Type B pancreatic cell (in vitro differentiated cells): ENCODE measurements around the gene FILIP1L. TPM values are rescaled to one million over a fixed set of nuclear protein-coding genes. Genes with fewer than 3 reads are reported as not detected.

Source experiments
- DNase-seq: peaks from one replicate; pipeline ENCODE4 v3.0.0; 2021; ENCODE audit warnings: mixed read lengths; ENCODE audit not compliant: unreplicated experiment; ENCODE audit errors: extremely low spot score
- H3K27ac Mint-ChIP-seq: 2 replicates; pipeline ENCODE4 v1.8.0; 2021; ENCODE audit warnings: mild to moderate bottlenecking, mixed read lengths
- H3K27me3 Mint-ChIP-seq: 2 replicates; pipeline ENCODE4 v1.8.0; 2021; ENCODE audit warnings: mixed read lengths
- H3K36me3 Mint-ChIP-seq: 2 replicates; pipeline ENCODE4 v1.8.0; 2021; ENCODE audit warnings: mixed read lengths
- H3K4me1 Mint-ChIP-seq: one replicate; pipeline ENCODE4 v1.8.0; 2021; ENCODE audit warnings: mixed read lengths; ENCODE audit not compliant: unreplicated experiment
- H3K4me3 Mint-ChIP-seq: 2 replicates; pipeline ENCODE4 v1.8.0; 2021; ENCODE audit warnings: mild to moderate bottlenecking, mixed read lengths
- H3K9me3 Mint-ChIP-seq: 2 replicates; pipeline ENCODE4 v1.8.0; 2021; ENCODE audit warnings: mixed read lengths
- total RNA-seq: library from RNA; stranded (reverse); gene quantifications from 2 replicates; pipeline ENCODE4 v1.2.1, GENCODE V29; 2021; ENCODE audit warnings: low replicate concordance
- TF ChIP-seq, protein P1 (sequence below): fragments of 200-600 bp; sonication (generic); conservative IDR thresholded peaks from 2 replicates; pipeline ENCODE4 v1.5.0; 2021; ENCODE audit warnings: antibody characterized with exemption, mild to moderate bottlenecking

The FILIP1L gene
- total RNA-seq, 1 donor from 2014 or later = 30.6 TPM

DNA sequence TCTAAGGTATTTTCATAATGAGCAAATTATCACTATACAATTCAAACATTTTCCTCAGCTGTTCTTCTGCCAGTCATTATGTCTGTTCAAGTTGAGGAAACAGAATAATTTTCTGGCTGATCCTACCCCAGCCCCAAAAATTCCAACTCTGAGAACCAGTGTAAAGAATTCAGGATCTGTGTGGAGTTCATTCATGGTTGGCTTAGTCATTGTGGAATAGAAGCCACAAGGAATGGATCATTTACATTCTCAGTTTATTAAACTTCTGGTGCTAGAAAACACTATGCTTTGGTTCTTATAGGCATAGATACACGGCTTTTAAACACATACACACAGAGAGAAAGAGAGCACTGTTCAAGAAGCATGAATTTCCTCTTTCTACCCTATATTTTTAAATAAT lies 162.0 kb downstream of the FILIP1L start:
- TF ChIP-seq, protein P1, sequence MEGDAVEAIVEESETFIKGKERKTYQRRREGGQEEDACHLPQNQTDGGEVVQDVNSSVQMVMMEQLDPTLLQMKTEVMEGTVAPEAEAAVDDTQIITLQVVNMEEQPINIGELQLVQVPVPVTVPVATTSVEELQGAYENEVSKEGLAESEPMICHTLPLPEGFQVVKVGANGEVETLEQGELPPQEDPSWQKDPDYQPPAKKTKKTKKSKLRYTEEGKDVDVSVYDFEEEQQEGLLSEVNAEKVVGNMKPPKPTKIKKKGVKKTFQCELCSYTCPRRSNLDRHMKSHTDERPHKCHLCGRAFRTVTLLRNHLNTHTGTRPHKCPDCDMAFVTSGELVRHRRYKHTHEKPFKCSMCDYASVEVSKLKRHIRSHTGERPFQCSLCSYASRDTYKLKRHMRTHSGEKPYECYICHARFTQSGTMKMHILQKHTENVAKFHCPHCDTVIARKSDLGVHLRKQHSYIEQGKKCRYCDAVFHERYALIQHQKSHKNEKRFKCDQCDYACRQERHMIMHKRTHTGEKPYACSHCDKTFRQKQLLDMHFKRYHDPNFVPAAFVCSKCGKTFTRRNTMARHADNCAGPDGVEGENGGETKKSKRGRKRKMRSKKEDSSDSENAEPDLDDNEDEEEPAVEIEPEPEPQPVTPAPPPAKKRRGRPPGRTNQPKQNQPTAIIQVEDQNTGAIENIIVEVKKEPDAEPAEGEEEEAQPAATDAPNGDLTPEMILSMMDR = no peak
- no peak overlapping the region for H3K27ac Mint-ChIP-seq
- no peaks in the 10 kb centered on the region for H3K9me3 Mint-ChIP-seq
- no peaks in the 10 kb centered on the region for H3K36me3 Mint-ChIP-seq
- no peak for DNase-seq
- peaks cover 19% of the 10 kb centered on the region for H3K4me1 Mint-ChIP-seq
- H3K27me3 Mint-ChIP-seq = no peaks in the 10 kb centered on the region
- no peak overlapping the region for H3K4me3 Mint-ChIP-seq

- Mint-ChIP-seq H3K4me3 (no peak overlapping the region), H3K27ac (no peak overlapping the region), H3K9me3 (no peaks in the 10 kb centered on the region), H3K27me3 (no peaks in the 10 kb centered on the region), H3K4me1 (peaks cover 13% of the 10 kb centered on the region), H3K36me3 (no peaks in the 10 kb centered on the region)
- TF ChIP-seq, protein P1 = no peak
- no peak for DNase-seq
These were observed 162.6 kb downstream of the FILIP1L start for GRCh38 chr3:99951701-99952100.

DNA sequence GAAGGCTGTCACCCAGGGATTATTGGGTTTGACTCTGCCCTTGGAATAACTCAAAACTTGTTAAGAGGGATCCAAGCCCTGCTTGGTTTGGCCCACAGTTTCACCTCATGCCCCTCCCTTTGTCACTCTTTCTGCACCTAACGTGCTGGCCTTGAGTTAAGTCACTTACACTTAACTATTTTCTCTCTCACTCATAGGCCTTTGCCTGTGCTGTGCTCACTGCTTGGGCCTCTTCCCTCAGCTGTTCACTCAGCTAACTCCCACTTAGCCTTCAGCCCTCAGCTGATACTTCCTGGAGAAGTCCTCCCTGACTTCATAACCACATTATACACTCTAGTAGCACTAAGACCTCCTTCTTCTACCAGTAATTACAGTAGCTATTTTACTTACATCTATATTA lies 163.4 kb downstream of the FILIP1L start:
- H3K36me3 Mint-ChIP-seq = no peaks in the 10 kb centered on the region
- no peak overlapping the region for H3K4me3 Mint-ChIP-seq
- H3K4me1 Mint-ChIP-seq = peaks cover 14% of the 10 kb centered on the region
- no peak overlapping the region for H3K27ac Mint-ChIP-seq
- H3K27me3 Mint-ChIP-seq = no peaks in the 10 kb centered on the region
- DNase-seq = no peak
- TF ChIP-seq, protein P1 = no peak
- H3K9me3 Mint-ChIP-seq = no peaks in the 10 kb centered on the region

- Mint-ChIP-seq H3K4me3 (no peak overlapping the region), H3K4me1 (peaks cover 20% of the 10 kb centered on the region), H3K27ac (peak overlapping the region; percentile 31), H3K27me3 (no peaks in the 10 kb centered on the region), H3K36me3 (no peaks in the 10 kb centered on the region), H3K9me3 (no peaks in the 10 kb centered on the region)
- no peak for DNase-seq
- TF ChIP-seq, protein P1 = no peak
These were observed 164.2 kb downstream of the FILIP1L start for GRCh38 chr3:99949956-99950670.

- Mint-ChIP-seq H3K9me3 (peaks cover 4% of the 10 kb centered on the region), H3K36me3 (peaks cover 4% of the 10 kb centered on the region), H3K27me3 (no peaks in the 10 kb centered on the region), H3K27ac (no peak overlapping the region), H3K4me1 (peaks cover 31% of the 10 kb centered on the region), H3K4me3 (no peak overlapping the region)
- DNase-seq = no peak
- TF ChIP-seq, protein P1 = no peak
These were observed 165.7 kb downstream of the FILIP1L start for GRCh38 chr3:99948467-99949089.
